B cell (primary cell): Measurements from ENCODE around the gene MRPL36.

Experiments used
- CTCF ChIP-seq: fragments of 200-600 bp; IDR thresholded peaks from one replicate; pipeline ENCODE4 v1.8.0; 2022; ENCODE audit warnings: antibody characterized with exemption, mild to moderate bottlenecking
- EZH2 ChIP-seq: IDR thresholded peaks from 2 replicates; pipeline ENCODE4 v1.6.1; 2012; ENCODE audit warnings: borderline replicate concordance, low read depth, mild to moderate bottlenecking, moderate library complexity, low read length; ENCODE audit not compliant: insufficient read depth, poor library complexity, severe bottlenecking

- TF ChIP-seq EZH2, result no peak
- TF ChIP-seq CTCF, result no peak
Observed at GRCh38 chr5:1824109-1824821, 24.6 kb upstream of the MRPL36 start.
